OCI-LY7 (cell line): ENCODE results near the gene RBMS1.

Experiments used
- CTCF ChIP-seq: fragments of 200-600 bp; sonication (generic); conservative IDR thresholded peaks from 2 replicates; pipeline ENCODE4 v1.5.1; 2014; ENCODE audit warnings: mild to moderate bottlenecking, antibody characterized with exemption, low read length, moderate library complexity, mixed read lengths
- EZH2phosphoT487 ChIP-seq: fragments of 200-600 bp; sonication (generic); IDR thresholded peaks from 2 replicates; pipeline ENCODE4 v1.6.1; 2018; ENCODE audit warnings: low read depth, borderline replicate concordance, mild to moderate bottlenecking, mixed run types, antibody characterized with exemption, low read length, moderate library complexity, mixed read lengths

GRCh38 chr2:160491911-160492371 is 1.7 kb downstream of the RBMS1 start:
- TF ChIP-seq CTCF, result no peak
- no peak for TF ChIP-seq EZH2phosphoT487
